ENCODE results near the gene SNN.

The SNN gene

GRCh38 chr16:11677959-11678881, 10.0 kb downstream of the SNN start:
- no peak for FAIRE-seq
- no peak for DNase-seq (ENCODE audit: low spot score)

DNA sequence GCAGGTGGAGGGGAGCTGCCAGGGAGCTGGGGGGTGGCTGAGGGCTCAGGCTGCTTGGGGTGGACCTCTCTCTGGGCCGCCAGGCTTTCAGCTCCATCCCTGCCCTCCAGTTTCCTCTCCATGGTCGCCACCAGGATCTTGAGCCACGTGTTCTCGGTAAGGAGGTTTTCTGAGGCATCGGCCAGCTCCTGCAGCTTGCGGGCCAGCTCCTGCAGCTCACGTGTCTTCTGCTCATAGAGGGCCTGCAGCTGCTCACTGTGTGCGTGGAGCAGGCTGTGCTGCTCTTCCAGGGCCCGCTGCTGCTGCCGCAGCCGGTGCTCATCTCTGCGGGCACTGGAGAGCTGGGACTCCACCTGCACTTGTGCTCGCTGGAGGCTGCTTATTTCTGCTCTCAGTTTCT, 11.0 kb downstream of the SNN start:
- DNase-seq (ENCODE audit: low spot score) (no peak), FAIRE-seq (no peak)

GRCh38 chr16:11679941-11680911, 12.0 kb downstream of the SNN start:
- no peak for FAIRE-seq

GRCh38 chr16:11681556-11681955, 13.3 kb downstream of the SNN start:
- DNase-seq (ENCODE audit: low spot score), result no peak
- FAIRE-seq, result no peak

More at GRCh38 chr16:11679941-11680911, 12.0 kb downstream of the SNN start:
- no peak for DNase-seq (ENCODE audit: low spot score)

GRCh38 chr16:11681976-11682654, 13.9 kb downstream of the SNN start:
- no peak for DNase-seq (ENCODE audit: low spot score)
- FAIRE-seq, result no peak

DNA sequence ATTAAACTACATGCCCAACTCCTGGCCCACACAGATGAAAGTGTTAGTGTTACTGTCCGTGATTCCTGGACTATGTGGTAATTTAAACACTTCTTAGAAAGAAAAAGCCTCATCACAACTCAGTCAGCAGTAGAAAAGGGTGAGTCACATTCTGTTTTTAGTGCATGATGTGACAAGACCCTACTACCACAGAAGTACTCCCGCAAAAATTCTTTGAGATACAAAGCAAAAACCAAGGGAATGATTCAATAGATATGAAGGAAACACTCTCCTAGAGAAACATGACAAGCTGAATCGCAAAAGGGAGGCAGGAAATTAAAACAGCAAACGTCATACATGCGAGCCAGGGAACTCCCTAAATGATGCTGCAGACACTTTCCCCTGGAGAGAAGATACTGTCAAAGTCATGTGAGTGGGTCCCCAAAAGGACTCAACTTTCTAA, 14.4 kb downstream of the SNN start:
- no peak for FAIRE-seq
- peak; percentile 60 for DNase-seq (ENCODE audit: low spot score)

GRCh38 chr16:11683145-11683544, 14.9 kb downstream of the SNN start:
- DNase-seq (ENCODE audit: low spot score) (no peak), FAIRE-seq (no peak)

- FAIRE-seq, result no peak
- DNase-seq (ENCODE audit: low spot score), result no peak
These were observed 16.2 kb downstream of the SNN start for GRCh38 chr16:11684231-11685025.

GRCh38 chr16:11685844-11686618, 17.8 kb downstream of the SNN start:
- FAIRE-seq (no peak), DNase-seq (ENCODE audit: low spot score) (no peak)

GRCh38 chr16:11686713-11687380, 18.6 kb downstream of the SNN start:
- no peak for FAIRE-seq
- DNase-seq (ENCODE audit: low spot score), result no peak

- FAIRE-seq (no peak), DNase-seq (ENCODE audit: low spot score) (no peak)
These were observed 19.6 kb downstream of the SNN start for GRCh38 chr16:11687601-11688519.

- no peak for DNase-seq (ENCODE audit: low spot score)
- no peak for FAIRE-seq
These were observed 20.2 kb downstream of the SNN start for GRCh38 chr16:11688520-11688886.

DNA sequence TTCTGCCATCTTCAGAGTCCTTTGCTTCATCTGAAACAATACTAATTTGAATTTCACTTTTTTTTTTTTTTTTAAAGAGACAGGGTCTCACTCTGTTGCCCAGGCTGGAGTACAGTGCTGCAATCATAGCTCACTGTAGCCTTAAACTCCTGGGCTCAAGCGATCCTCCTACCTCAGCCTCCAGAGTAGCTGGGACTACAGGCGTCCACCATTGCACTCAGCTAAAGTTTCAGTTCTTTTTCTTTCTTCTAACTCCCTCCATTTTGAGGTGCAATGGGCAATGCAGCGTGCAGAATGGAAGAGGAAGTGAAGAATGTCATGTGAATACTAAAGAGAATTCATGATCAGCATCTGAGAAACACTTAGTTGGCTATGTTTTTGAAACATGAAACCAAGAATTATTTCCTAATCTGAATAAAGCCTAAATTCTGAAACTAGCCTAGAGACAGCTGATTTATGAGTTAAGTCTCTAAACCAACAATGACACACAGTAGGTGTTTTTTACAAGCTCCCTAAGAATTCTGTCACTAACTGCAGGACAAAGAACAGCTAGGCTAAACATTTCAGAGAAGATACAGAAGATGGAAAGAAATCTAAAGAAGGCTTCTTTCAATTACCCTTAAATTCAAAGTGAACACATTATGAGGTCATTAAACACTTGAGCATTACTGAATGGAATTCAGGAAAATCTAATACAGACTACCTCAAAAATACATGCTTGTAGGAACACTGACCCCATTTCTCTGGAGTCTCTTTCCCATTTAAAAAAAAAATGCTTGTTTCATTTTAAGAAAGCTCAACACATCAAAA, 21.0 kb downstream of the SNN start:
- no peak for FAIRE-seq
- no peak for DNase-seq (ENCODE audit: low spot score)

DNA sequence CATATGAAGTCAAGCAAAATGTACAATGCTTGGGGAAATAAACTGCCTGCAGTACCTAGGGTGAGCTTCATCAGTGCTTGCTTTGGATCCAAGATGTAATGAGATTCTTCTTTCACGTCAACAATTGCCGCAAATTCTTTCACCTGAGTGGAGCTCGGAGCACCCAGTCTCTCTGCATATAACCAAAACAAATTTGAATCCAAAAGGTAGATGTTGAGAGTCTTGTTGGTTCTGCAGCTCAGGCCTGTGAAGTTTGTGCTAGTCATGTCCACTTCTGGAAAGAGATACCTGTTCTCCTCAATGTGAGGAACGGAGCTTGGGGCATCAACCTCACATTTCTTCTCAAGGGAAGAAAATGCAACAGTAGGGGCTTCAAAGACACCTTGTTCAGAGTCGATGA, 23.0 kb downstream of the SNN start:
- DNase-seq (ENCODE audit: low spot score) (no peak), FAIRE-seq (no peak)

GRCh38 chr16:11691771-11692170, 23.5 kb downstream of the SNN start:
- FAIRE-seq (no peak), DNase-seq (ENCODE audit: low spot score) (no peak)

GRCh38 chr16:11692171-11692570, 23.9 kb downstream of the SNN start:
- FAIRE-seq, result no peak
- DNase-seq (ENCODE audit: low spot score), result no peak

DNA sequence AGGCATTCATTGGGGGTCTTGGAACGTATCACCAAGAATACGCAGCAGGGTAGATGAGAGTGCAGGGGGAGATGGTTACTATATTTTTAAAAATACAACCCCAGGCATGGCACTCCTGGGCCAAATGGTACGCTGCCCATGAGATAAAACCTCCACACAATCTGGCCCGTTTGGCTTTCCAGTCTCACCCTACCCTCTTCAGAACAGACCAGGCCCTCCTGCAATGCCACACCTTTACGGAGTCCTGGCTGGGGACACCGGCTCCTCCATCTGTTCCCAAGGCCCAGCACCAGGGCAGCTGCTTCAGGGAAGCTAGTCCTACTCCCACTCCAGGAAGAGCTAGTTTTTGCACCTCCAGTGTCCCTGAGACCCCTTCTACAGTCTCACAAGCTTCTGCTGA, 24.4 kb downstream of the SNN start:
- FAIRE-seq (no peak), DNase-seq (ENCODE audit: low spot score) (no peak)

Measured in urothelium cell line (cell line).